ENCODE measurements around the gene NIBAN1. TPM values are rescaled to one million over a fixed set of nuclear protein-coding genes. Genes with fewer than 3 reads are reported as not detected.

Gene NIBAN1
- total RNA-seq, 1 experiment from 2014 or later = 19.5 TPM

DNA sequence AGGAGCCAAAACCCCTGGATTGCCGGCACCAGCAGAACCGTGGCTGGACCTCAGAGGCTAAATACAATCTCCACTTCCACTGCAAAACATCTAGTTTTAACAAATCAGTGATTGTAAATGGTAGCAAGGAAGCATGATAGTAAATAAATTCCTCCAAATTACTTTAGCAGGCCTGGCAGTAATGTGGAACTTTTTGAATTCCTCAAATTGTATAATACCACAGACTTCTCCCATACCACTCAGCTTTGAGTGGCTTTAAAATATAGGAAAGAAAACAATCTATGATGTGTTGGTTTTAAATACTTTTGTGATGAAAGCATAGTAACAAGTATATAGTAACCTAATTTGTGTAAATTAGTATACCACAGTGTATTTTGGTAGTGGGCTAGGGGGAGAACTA lies 34.1 kb downstream of the NIBAN1 start:
- no peaks in the 10 kb centered on the region for H3K4me1 Mint-ChIP-seq (ENCODE audit: low read depth, unreplicated experiment)
- intact Hi-C loops (cut with micrococcal nuclease; ENCODE audit: unreplicated experiment) = no loop called here
- no peak overlapping the region for H3K4me3 Mint-ChIP-seq (ENCODE audit: low read depth, unreplicated experiment)
- H3K27me3 Mint-ChIP-seq (ENCODE audit: unreplicated experiment) = no peaks in the 10 kb centered on the region
- no TSS peak for BruUV-seq (replicated peaks)
- CTCF ChIA-PET = no interaction called here
- no peak for DNase-seq
- H3K36me3 Mint-ChIP-seq (ENCODE audit: insufficient read depth, unreplicated experiment) = no peaks in the 10 kb centered on the region
- TF ChIP-seq, protein P1, sequence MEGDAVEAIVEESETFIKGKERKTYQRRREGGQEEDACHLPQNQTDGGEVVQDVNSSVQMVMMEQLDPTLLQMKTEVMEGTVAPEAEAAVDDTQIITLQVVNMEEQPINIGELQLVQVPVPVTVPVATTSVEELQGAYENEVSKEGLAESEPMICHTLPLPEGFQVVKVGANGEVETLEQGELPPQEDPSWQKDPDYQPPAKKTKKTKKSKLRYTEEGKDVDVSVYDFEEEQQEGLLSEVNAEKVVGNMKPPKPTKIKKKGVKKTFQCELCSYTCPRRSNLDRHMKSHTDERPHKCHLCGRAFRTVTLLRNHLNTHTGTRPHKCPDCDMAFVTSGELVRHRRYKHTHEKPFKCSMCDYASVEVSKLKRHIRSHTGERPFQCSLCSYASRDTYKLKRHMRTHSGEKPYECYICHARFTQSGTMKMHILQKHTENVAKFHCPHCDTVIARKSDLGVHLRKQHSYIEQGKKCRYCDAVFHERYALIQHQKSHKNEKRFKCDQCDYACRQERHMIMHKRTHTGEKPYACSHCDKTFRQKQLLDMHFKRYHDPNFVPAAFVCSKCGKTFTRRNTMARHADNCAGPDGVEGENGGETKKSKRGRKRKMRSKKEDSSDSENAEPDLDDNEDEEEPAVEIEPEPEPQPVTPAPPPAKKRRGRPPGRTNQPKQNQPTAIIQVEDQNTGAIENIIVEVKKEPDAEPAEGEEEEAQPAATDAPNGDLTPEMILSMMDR (IDR thresholded peaks at IDR 0.05; ENCODE audit: unreplicated experiment) = no peak
- H3K27ac Mint-ChIP-seq (ENCODE audit: unreplicated experiment) = no peak overlapping the region
- no peaks in the 10 kb centered on the region for H3K9me3 Mint-ChIP-seq (ENCODE audit: low read depth, unreplicated experiment)

DNA sequence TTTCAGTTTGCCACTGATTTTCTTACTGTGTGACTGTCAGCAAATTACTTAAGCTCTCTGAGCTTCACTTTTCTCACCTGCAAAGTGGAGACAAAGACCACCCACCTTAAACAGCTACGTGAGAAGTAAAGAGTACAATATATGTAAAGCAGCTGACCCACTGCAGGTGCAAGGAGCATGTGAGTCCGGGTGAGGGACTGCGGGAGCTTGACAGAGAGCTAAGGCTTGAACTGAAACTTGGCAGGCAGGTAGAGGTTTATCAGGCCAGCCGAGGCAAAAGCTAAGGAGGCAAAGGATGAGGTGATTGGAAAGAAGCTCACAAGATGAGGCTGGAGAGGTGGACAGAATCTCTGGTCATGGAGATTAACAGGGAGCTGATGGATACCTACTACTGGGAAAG lies 36.6 kb downstream of the NIBAN1 start:
- intact Hi-C loops (cut with micrococcal nuclease; ENCODE audit: unreplicated experiment) = no loop called here
- H3K36me3 Mint-ChIP-seq (ENCODE audit: insufficient read depth, unreplicated experiment) = no peaks in the 10 kb centered on the region
- TF ChIP-seq, protein P1 (IDR thresholded peaks at IDR 0.05; ENCODE audit: unreplicated experiment) = no peak
- BruUV-seq (replicated peaks) = no TSS peak
- no peaks in the 10 kb centered on the region for H3K9me3 Mint-ChIP-seq (ENCODE audit: low read depth, unreplicated experiment)
- no peak overlapping the region for H3K4me3 Mint-ChIP-seq (ENCODE audit: low read depth, unreplicated experiment)
- H3K4me1 Mint-ChIP-seq (ENCODE audit: low read depth, unreplicated experiment) = no peaks in the 10 kb centered on the region
- DNase-seq = no peak
- CTCF ChIA-PET = interaction anchor here (0.7 kb wide), 1 partner anchor 194 kb away, joined by 3 read pairs; no protein-coding TSS in a partner anchor
- no peak overlapping the region for H3K27ac Mint-ChIP-seq (ENCODE audit: unreplicated experiment)
- H3K27me3 Mint-ChIP-seq (ENCODE audit: unreplicated experiment) = no peaks in the 10 kb centered on the region

DNA sequence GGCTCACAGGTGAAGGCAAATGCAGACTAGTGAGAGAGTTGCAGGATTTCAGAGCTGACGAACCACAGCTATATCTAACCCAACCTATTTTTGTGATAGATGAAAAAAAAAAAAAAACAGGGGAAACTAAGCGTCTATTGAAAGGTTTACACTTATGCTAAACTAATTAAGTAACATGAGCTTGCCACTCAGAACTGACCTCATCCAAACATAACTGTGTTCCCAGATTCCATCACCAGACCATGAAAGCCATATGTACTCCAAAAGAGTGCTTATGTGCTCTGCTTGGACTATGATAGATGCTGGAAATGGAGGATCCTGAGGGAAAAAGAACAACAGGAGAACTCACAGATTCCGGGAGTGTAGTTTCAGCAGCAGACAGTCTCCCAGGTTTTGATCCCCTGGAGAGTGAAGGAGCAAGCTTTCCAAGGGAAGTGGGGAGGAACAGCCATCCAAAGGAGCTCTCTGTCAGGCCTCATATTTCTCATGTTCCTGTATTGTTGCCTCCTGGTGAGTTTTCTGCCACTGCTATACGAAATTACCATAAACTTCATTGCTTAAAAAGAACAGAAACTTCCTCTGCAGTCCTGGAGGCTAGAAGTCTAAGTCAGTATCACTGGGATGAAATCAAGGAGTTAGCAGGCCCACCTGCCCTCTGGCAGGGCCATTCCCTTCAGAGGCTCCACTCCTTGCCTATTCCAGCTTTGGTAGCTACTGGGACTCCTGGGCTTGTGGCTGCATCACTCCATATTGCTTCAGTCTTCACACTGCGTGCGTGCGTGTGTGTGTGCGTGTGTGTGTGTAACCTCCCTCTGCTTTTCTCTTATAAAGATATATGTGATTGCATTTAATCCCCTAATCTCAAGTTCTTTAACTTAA lies 38.1 kb downstream of the NIBAN1 start:
- BruUV-seq (replicated peaks) = no TSS peak
- Mint-ChIP-seq H3K9me3 (ENCODE audit: low read depth, unreplicated experiment) (no peaks in the 10 kb centered on the region), H3K4me3 (ENCODE audit: low read depth, unreplicated experiment) (no peak overlapping the region), H3K27me3 (ENCODE audit: unreplicated experiment) (no peaks in the 10 kb centered on the region), H3K27ac (ENCODE audit: unreplicated experiment) (no peak overlapping the region), H3K36me3 (ENCODE audit: insufficient read depth, unreplicated experiment) (no peaks in the 10 kb centered on the region), H3K4me1 (ENCODE audit: low read depth, unreplicated experiment) (no peaks in the 10 kb centered on the region)
- no peak for DNase-seq
- intact Hi-C loops (cut with micrococcal nuclease; ENCODE audit: unreplicated experiment) = no loop called here
- TF ChIP-seq, protein P1 (IDR thresholded peaks at IDR 0.05; ENCODE audit: unreplicated experiment) = no peak
- CTCF ChIA-PET = interaction anchor here (1.0 kb wide), 1 partner anchor 22 kb away, joined by 3 read pairs; no protein-coding TSS in a partner anchor

DNA sequence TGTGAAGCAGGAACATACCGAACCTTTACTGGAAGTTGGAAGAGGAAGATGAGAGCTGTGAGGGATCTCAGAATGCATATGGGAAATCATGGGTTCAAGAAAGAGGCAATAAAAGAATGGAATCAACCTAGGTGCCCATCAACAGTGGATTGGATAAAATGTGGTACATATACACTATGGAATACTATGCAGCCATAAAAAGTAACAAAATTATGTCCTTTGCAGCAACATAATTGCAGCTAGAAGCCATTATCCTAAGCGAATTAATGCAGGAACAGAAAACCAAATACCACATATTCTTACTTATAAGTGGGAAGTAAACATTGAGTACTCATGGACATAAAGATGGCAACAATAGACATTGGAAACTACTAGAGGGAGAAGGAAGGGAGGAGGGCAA lies 40.4 kb downstream of the NIBAN1 start:
- no peak overlapping the region for H3K27ac Mint-ChIP-seq (ENCODE audit: unreplicated experiment)
- CTCF ChIA-PET = no interaction called here
- H3K27me3 Mint-ChIP-seq (ENCODE audit: unreplicated experiment) = no peaks in the 10 kb centered on the region
- intact Hi-C loops (cut with micrococcal nuclease; ENCODE audit: unreplicated experiment) = no loop called here
- BruUV-seq (replicated peaks) = no TSS peak
- H3K9me3 Mint-ChIP-seq (ENCODE audit: low read depth, unreplicated experiment) = no peaks in the 10 kb centered on the region
- no peak for DNase-seq
- TF ChIP-seq, protein P1 (IDR thresholded peaks at IDR 0.05; ENCODE audit: unreplicated experiment) = no peak
- no peak overlapping the region for H3K4me3 Mint-ChIP-seq (ENCODE audit: low read depth, unreplicated experiment)
- H3K4me1 Mint-ChIP-seq (ENCODE audit: low read depth, unreplicated experiment) = peaks cover 13% of the 10 kb centered on the region
- H3K36me3 Mint-ChIP-seq (ENCODE audit: insufficient read depth, unreplicated experiment) = peaks cover 5% of the 10 kb centered on the region
